ENCODE results near the gene ATG4C. TPM values are rescaled to one million over a fixed set of nuclear protein-coding genes. Genes with fewer than 3 reads are reported as not detected.
"Not testable (repeated sequence)": the region's sequence is repeated elsewhere in the genome, so short reads cannot be mapped to it uniquely, and the experiment has no call there.

The ATG4C gene
- total RNA-seq, 4 donors from 2014 or later = 0.95 to 7.5 (median 5.7) TPM

- H3K27me3 ChIP-seq = no peaks in the 10 kb centered on the region
- H3K4me1 ChIP-seq = no peaks in the 10 kb centered on the region
- peak; percentile 23 to 66 (median 45) for TF ChIP-seq CTCF (IDR thresholded peaks at IDR 0.05)
- TF ChIP-seq POLR2A (IDR thresholded peaks at IDR 0.05) = no peak
- H3K9me3 ChIP-seq = no peaks in the 10 kb centered on the region
- WGBS, 2 donors = 51 to 57% methylated on average over 12 of the region's 12 CpGs
- H3K4me3 ChIP-seq = peak overlapping the region in 1 of 4 donors; percentile 21
- intact Hi-C loops (cut with DNase I) = loop anchor here (5.0 kb wide), 1 partner anchor 239 kb away; no protein-coding TSS in a partner anchor
- no peak overlapping the region for H3K27ac ChIP-seq
- no peaks in the 10 kb centered on the region for H3K36me3 ChIP-seq
- no peak for DNase-seq
Observed at GRCh38 chr1:62746086-62746808, 37.7 kb upstream of the ATG4C start.

GRCh38 chr1:62746809-62747138 lies 37.2 kb upstream of the ATG4C start:
- no peaks in the 10 kb centered on the region for H3K36me3 ChIP-seq
- 61 to 63% methylated on average over 3 of the region's 3 CpGs for WGBS, 2 donors
- H3K4me1 ChIP-seq = no peaks in the 10 kb centered on the region
- intact Hi-C loops (cut with DNase I) = loop anchor here (5.0 kb wide), 1 partner anchor 239 kb away; no protein-coding TSS in a partner anchor
- no peak overlapping the region for H3K4me3 ChIP-seq
- H3K27ac ChIP-seq = no peak overlapping the region
- no peaks in the 10 kb centered on the region for H3K9me3 ChIP-seq
- H3K27me3 ChIP-seq = no peaks in the 10 kb centered on the region
- TF ChIP-seq CTCF (IDR thresholded peaks at IDR 0.05) (peak in 1 of 6 experiments; percentile 7), POLR2A (IDR thresholded peaks at IDR 0.05) (no peak)
- DNase-seq = no peak

GRCh38 chr1:62753031-62753965 lies 30.6 kb upstream of the ATG4C start:
- no peak for DNase-seq
- no peaks in the 10 kb centered on the region for H3K4me1 ChIP-seq
- no peaks in the 10 kb centered on the region for H3K36me3 ChIP-seq
- no peak for TF ChIP-seq CTCF (IDR thresholded peaks at IDR 0.05)
- no peak for TF ChIP-seq POLR2A (IDR thresholded peaks at IDR 0.05)
- no peaks in the 10 kb centered on the region for H3K9me3 ChIP-seq
- H3K27ac ChIP-seq = no peak overlapping the region
- intact Hi-C loops (cut with DNase I) = no loop called here
- WGBS, 2 donors = 91 to 95% methylated on average over 9 to 10 of the region's 35 CpGs
- no peak overlapping the region for H3K4me3 ChIP-seq
- H3K27me3 ChIP-seq = no peaks in the 10 kb centered on the region

GRCh38 chr1:62754938-62755337 lies 29.0 kb upstream of the ATG4C start:
- H3K9me3 ChIP-seq; intact Hi-C loops (cut with DNase I); DNase-seq; H3K27me3 ChIP-seq; H3K36me3 ChIP-seq; H3K4me3 ChIP-seq; H3K27ac ChIP-seq; H3K4me1 ChIP-seq: not testable (repeated sequence)
- 85 to 89% methylated on average over 8 to 13 of the region's 13 CpGs for WGBS, 2 donors

GRCh38 chr1:62756255-62756884 lies 27.6 kb upstream of the ATG4C start:
- not testable (repeated sequence) for H3K9me3 ChIP-seq
- H3K4me1 ChIP-seq = peaks cover 0 to 16% (median 0%) of the 10 kb centered on the region in 3 donors
- WGBS, 2 donors = 69 to 100% methylated on average over 3 to 4 of the region's 5 CpGs

GRCh38 chr1:62759232-62759875 lies 24.6 kb upstream of the ATG4C start:
- H3K27me3 ChIP-seq; intact Hi-C loops (cut with DNase I); H3K4me3 ChIP-seq; DNase-seq; H3K9me3 ChIP-seq; H3K36me3 ChIP-seq; H3K27ac ChIP-seq: not testable (repeated sequence)
- WGBS, 2 donors = 84 to 85% methylated on average over 5 of the region's 5 CpGs
- H3K4me1 ChIP-seq = peaks cover 0 to 16% (median 0%) of the 10 kb centered on the region in 3 donors

More at GRCh38 chr1:62756255-62756884, 27.6 kb upstream of the ATG4C start:
- H3K27me3 ChIP-seq; H3K27ac ChIP-seq; DNase-seq; H3K36me3 ChIP-seq; H3K4me3 ChIP-seq; intact Hi-C loops (cut with DNase I): not testable (repeated sequence)

GRCh38 chr1:62760021-62760782 lies 23.7 kb upstream of the ATG4C start:
- H3K27me3 ChIP-seq; DNase-seq; H3K9me3 ChIP-seq; H3K36me3 ChIP-seq; H3K4me3 ChIP-seq; intact Hi-C loops (cut with DNase I); H3K27ac ChIP-seq: not testable (repeated sequence)
- peaks cover 0 to 16% (median 0%) of the 10 kb centered on the region in 3 donors for H3K4me1 ChIP-seq
- WGBS, 2 donors = 59 to 70% methylated on average over 6 of the region's 6 CpGs

GRCh38 chr1:62761223-62761870 lies 22.6 kb upstream of the ATG4C start:
- H3K36me3 ChIP-seq; H3K27ac ChIP-seq; H3K4me3 ChIP-seq; H3K9me3 ChIP-seq; DNase-seq; intact Hi-C loops (cut with DNase I); H3K27me3 ChIP-seq: not testable (repeated sequence)
- 82% methylated on average over 9 of the region's 30 CpGs; no CpG with 5 or more reads in 1 of the 2 donors for WGBS, 2 donors
- H3K4me1 ChIP-seq = peaks cover 0 to 16% (median 0%) of the 10 kb centered on the region in 3 donors

Measured in esophagus squamous epithelium (tissue), 5 donors.